HepG2 (cell line): ENCODE data around the gene SMTNL2. TPM values are rescaled to one million over a fixed set of nuclear protein-coding genes. Genes with fewer than 3 reads are reported as not detected.
A peak's percentile ranks its signal among the peaks of the same experiment; 100 is the strongest.

Source experiments
- ATAC-seq: fragments of 200-7000 bp; cut with Tn5 transposase; 3 replicates; pipeline ENCODE4 v1.9.1; 2020; ENCODE audit warnings: mild to moderate bottlenecking, moderate library complexity
- BruUV-seq: library from RNA; stranded (reverse); fragments of 400-500 nt; replicated peaks from 2 replicates; lab custom pipeline; 2021; lab: Mats Ljungman, UMichigan
- CTCF ChIA-PET: fragments of 300-600 bp; formaldehyde crosslinking; extraction: SDS; loops from one replicate; lab custom pipeline; 2021; ENCODE audit warnings: low total read pairs, inconsistent platforms, low intra/inter-chr PET ratio; lab: Yijun Ruan, JAX
- POLR2A ChIA-PET: fragments of 350-600 bp; sonication (Branson Sonifier 250); formaldehyde crosslinking; loops from one replicate; lab custom pipeline; 2020; ENCODE audit warnings: antibody characterized with exemption, inconsistent platforms; lab: Yijun Ruan, JAX
- DNase-seq: peaks from one replicate; pipeline ENCODE4 v3.0.0-alpha.2; 2015; ENCODE audit warnings: low spot score
- FAIRE-seq: peaks from 3 replicates; lab custom pipeline; 2011; peaks lifted over from hg19 to GRCh38; lab: Jason Lieb, UNC
- H2AFZ ChIP-seq: one replicate; pipeline ENCODE4 v1.6.1; 2011; ENCODE audit warnings: low read length, inconsistent platforms
- H3K27ac ChIP-seq: fragments of 300-600 bp; 3 replicates; pipeline ENCODE4 v1.8.0; 2011; ENCODE audit warnings: mixed run types, mild to moderate bottlenecking, mixed read lengths, low read length, inconsistent platforms; ENCODE audit not compliant: insufficient read depth; ENCODE audit errors: extremely low read length
- H3K27me3 ChIP-seq, 2 experiments: fragments of 200-600 bp in 1 of 2; 2 replicates in 1 of 2; 3 replicates in 1 of 2; pipeline versions ENCODE4 v1.6.0 to v1.8.0; 2011; ENCODE audit warnings: low read length in 2 of 2, mild to moderate bottlenecking in 2 of 2, moderate library complexity in 2 of 2, inconsistent platforms in 1 of 2; ENCODE audit not compliant: insufficient read depth in 2 of 2, control insufficient read depth in 1 of 2
- H3K36me3 ChIP-seq, 2 experiments: fragments of 200-600 bp in 1 of 2; replicated peaks in 1 of 2; 2 replicates in 1 of 2; 3 replicates in 1 of 2; pipeline versions ENCODE4 v1.5.1 to v1.8.0; 2011; ENCODE audit warnings: low read length in 2 of 2, inconsistent platforms in 1 of 2; ENCODE audit not compliant: insufficient read depth in 2 of 2, control insufficient read depth in 1 of 2
- H3K4me1 ChIP-seq: 2 replicates; pipeline ENCODE4 v1.5.1; 2012; ENCODE audit warnings: low read length, inconsistent platforms; ENCODE audit not compliant: insufficient read depth
- H3K4me2 ChIP-seq: 2 replicates; pipeline ENCODE4 v1.6.0; 2011; ENCODE audit warnings: low read depth, low read length, inconsistent platforms
- H3K4me3 ChIP-seq, 3 experiments: fragments of 200-600 bp in 1 of 3; sonication (generic), shearing (Covaris generic) in 1 of 3; replicated peaks in 1 of 3; 2 replicates each; pipeline ENCODE4 v1.5.1; 2011 to 2016; ENCODE audit warnings: low read length in 3 of 3, inconsistent platforms in 2 of 3, low read depth in 2 of 3, mild to moderate bottlenecking in 2 of 3, control low read depth in 1 of 3, mixed read lengths in 1 of 3; ENCODE audit not compliant: insufficient read depth in 1 of 3
- H3K79me2 ChIP-seq: one replicate; pipeline ENCODE4 v1.6.1; 2011; ENCODE audit warnings: low read length, inconsistent platforms; ENCODE audit not compliant: insufficient read depth
- H3K9ac ChIP-seq: 2 replicates; pipeline ENCODE4 v1.6.0; 2011; ENCODE audit warnings: mild to moderate bottlenecking, low read depth, low read length, inconsistent platforms; ENCODE audit not compliant: insufficient read depth
- H3K9me3 ChIP-seq: 2 replicates; pipeline ENCODE4 v1.5.1; 2012; ENCODE audit warnings: mild to moderate bottlenecking, low read length
- H4K20me1 ChIP-seq: 2 replicates; pipeline ENCODE4 v1.6.0; 2011; ENCODE audit warnings: inconsistent platforms, mild to moderate bottlenecking, low read length, moderate library complexity; ENCODE audit not compliant: insufficient read depth
- AGO2 ChIP-seq: fragments of 200-400 bp; formaldehyde crosslinking; optimal IDR thresholded peaks from 2 replicates; pipeline ENCODE3; 2017; ENCODE audit warnings: mild to moderate bottlenecking, low read depth, low read length, moderate library complexity
- MZF1 ChIP-seq: sonication (generic); formaldehyde crosslinking; IDR thresholded peaks from 2 replicates; pipeline ENCODE4 v1.8.1; 2023; ENCODE audit warnings: mild to moderate bottlenecking, missing genetic modification reagents, borderline replicate concordance
- RBFOX2 ChIP-seq: fragments of 200-400 bp; formaldehyde crosslinking; IDR thresholded peaks from 2 replicates; pipeline ENCODE4 v1.6.1; 2017; ENCODE audit warnings: low read depth, mild to moderate bottlenecking, low read length
- ZNF512 ChIP-seq: sonication (generic); formaldehyde crosslinking; IDR thresholded peaks from 2 replicates; pipeline ENCODE4 v1.4.0; 2020; ENCODE audit warnings: mild to moderate bottlenecking, missing genetic modification reagents
- WGBS: methylation state at CpG from one replicate; pipeline ENCODE4 v1.1.6; 2017; ENCODE audit warnings: low lambda C conversion rate; 5-methylcytosine and 5-hydroxymethylcytosine counted together
- in situ Hi-C: cut with HindIII; loops from 2 replicates; pipeline ENCODE4 v1.10.0; 2017; ENCODE audit warnings: low pct_unique_long_range_greater_than_20kb; ENCODE audit not compliant: extremely low pct_ligation_motif_present
- intact Hi-C: fragments of 100-400 bp; cut with micrococcal nuclease; formaldehyde crosslinking; loops from one replicate; pipeline ENCODE4 v1.10.0; 2022; ENCODE audit not compliant: unreplicated experiment
- polyA plus RNA-seq, 8 experiments: library from polyadenylated mRNA; depleted of rRNA in 3 of 8; stranded (reverse) in 7 of 8; unstranded in 1 of 8; fragments of >200 nt; fragmentation: Illumina TruSeq in 4 of 8; extraction: Trizol in 4 of 8; gene quantifications; 2 replicates each; pipeline versions ENCODE4 v1.2.1 to v1.2.3, GENCODE V29; 2011 to 2016; ENCODE audit warnings: low read depth in 4 of 8, missing spikeins in 1 of 8, mixed read lengths in 1 of 8; ENCODE audit not compliant: insufficient read depth in 1 of 8
- total RNA-seq, 5 experiments: library from RNA; depleted of rRNA; stranded (reverse); fragments of >200 nt; fragmentation: Illumina TruSeq; extraction: Trizol; gene quantifications; 2 replicates each; pipeline ENCODE4 v1.2.3, GENCODE V29; 2016; ENCODE audit warnings: low read depth in 1 of 5

Gene SMTNL2
- total and polyA plus RNA-seq, 2 of the 13 experiments (the other 11 are each of a cell fraction or from before 2014, with no cell fraction given) = 0.41 to 5.1 TPM

DNA sequence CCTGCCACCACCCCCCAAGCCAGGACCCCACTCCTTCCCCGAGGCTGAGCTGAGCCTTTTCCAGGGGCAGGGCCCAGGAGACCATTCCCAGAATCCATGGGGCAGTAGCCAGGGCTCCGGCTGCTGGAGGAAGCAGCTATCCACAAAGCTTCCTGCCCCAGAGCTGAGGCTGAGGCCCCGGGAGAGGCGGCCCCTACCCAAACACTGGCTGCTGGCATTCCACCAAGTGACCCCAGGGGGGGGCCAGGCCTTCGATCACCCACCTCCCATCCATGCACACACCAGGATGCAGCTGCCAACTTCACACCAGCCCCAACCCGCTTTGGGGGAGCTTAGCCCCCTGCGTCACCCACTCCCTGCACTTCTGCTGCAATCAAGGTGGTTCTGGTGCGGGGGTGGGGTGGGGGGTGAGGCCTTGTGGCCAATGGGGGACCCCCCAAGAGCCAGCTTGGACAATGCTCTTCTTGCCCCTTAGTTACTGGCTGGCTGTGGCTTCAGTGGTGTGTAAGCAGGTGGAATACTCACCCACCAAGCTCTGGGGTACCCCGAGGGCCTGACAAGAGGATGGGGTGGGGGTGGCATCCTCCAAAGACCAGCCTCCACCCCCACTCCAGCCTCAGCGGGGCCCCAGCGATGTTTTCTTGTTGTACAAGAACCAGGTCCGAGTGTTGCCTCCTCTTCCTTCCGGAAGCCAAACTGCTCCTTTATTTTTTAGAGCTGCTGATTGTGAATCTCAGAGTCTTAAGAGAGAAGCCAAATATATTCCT lies 45.9 kb upstream of the SMTNL2 start:
- CTCF ChIA-PET = no interaction called here
- WGBS = 99% methylated on average over 4 of the region's 13 CpGs

More for the DNA sequence above, 45.9 kb upstream of the SMTNL2 start:
- POLR2A ChIA-PET = interaction anchor here (0.9 to 3.0 kb wide), 4 partner anchors 11 to 17 kb away, joined by 3 to 9 read pairs (median 3); partner anchors contain the start of gene MYBBP1A
- no peak for DNase-seq
- Histone ChIP-seq H3K9me3 (no peaks in the 10 kb centered on the region), H3K4me1 (peaks cover 25% of the 10 kb centered on the region), H3K9ac (no peak overlapping the region), H3K36me3 (peaks cover 24 to 47% of the 10 kb centered on the region in 2 experiments), H3K4me2 (no peak overlapping the region), H3K27me3 (peaks cover 0 to 6% of the 10 kb centered on the region in 2 experiments; a peak in 2 of 5 replicates), H2AFZ (no peak overlapping the region), H4K20me1 (0 out of 2 replicates have a peak, but pooled peaks cover 2% of the 10 kb centered on the region), H3K79me2 (no peaks in the 10 kb centered on the region), H3K4me3 (no peak overlapping the region), H3K27ac (no peak overlapping the region)
- BruUV-seq = no TSS peak
- TF ChIP-seq RBFOX2 (peak; percentile 27; the same call in 1 of the 2 replicates), MZF1 (CRISPR knock-in tag) (no peak), AGO2 (peak; percentile 28), ZNF512 (CRISPR knock-in tag) (no peak)
- in situ Hi-C loops = no loop called here
- intact Hi-C loops = no loop called here
- no peak for FAIRE-seq
- ATAC-seq = no peak
